DOHH2 (cell line): Measurements from ENCODE around the gene NATD1.

Experiments
- H3F3A ChIP-seq: fragments of 200-600 bp; sonication (generic), shearing (Covaris generic); 2 replicates; pipeline ENCODE4 v1.6.0; 2016; ENCODE audit warnings: antibody characterized with exemption, mild to moderate bottlenecking; ENCODE audit not compliant: control insufficient read depth, insufficient read depth
- H3K27ac ChIP-seq: fragments of 200-600 bp; sonication (generic); 2 replicates; pipeline ENCODE4 v1.5.1; 2014; ENCODE audit warnings: low read depth, mild to moderate bottlenecking, low read length, moderate library complexity
- H3K27me3 ChIP-seq: fragments of 200-600 bp; sonication (generic); 2 replicates; pipeline ENCODE4 v1.6.1; 2014; ENCODE audit warnings: mild to moderate bottlenecking, low read length, mixed read lengths; ENCODE audit not compliant: control insufficient read depth
- H3K36me3 ChIP-seq: fragments of 200-600 bp; sonication (generic); 2 replicates; pipeline ENCODE4 v1.6.1; 2014; ENCODE audit warnings: mild to moderate bottlenecking, low read length, moderate library complexity, mixed read lengths; ENCODE audit not compliant: control insufficient read depth
- H3K4me1 ChIP-seq: fragments of 200-600 bp; sonication (generic); 2 replicates; pipeline ENCODE4 v1.6.1; 2014; ENCODE audit warnings: mild to moderate bottlenecking, low read length, mixed read lengths; ENCODE audit not compliant: control insufficient read depth
- H3K4me2 ChIP-seq: fragments of 200-600 bp; sonication (generic); 2 replicates; pipeline ENCODE4 v1.6.0; 2014; ENCODE audit warnings: mild to moderate bottlenecking, low read length, moderate library complexity
- H3K4me3 ChIP-seq: fragments of 200-600 bp; sonication (generic); 2 replicates; pipeline ENCODE4 v1.5.1; 2014; ENCODE audit warnings: mild to moderate bottlenecking, low read length, mixed read lengths
- H3K79me2 ChIP-seq: fragments of 200-600 bp; sonication (generic); 2 replicates; pipeline ENCODE4 v1.6.1; 2014; ENCODE audit warnings: mild to moderate bottlenecking, low read length, mixed read lengths; ENCODE audit not compliant: control insufficient read depth
- H3K9me2 ChIP-seq: fragments of 200-600 bp; sonication (generic); replicated peaks from 2 replicates; pipeline ENCODE4 v1.6.1; 2014; ENCODE audit warnings: mild to moderate bottlenecking, low read length, mixed read lengths; ENCODE audit not compliant: control insufficient read depth
- H3K9me3 ChIP-seq: fragments of 200-600 bp; sonication (generic); 2 replicates; pipeline ENCODE4 v1.6.1; 2014; ENCODE audit warnings: antibody characterized with exemption, low read length, mixed read lengths; ENCODE audit not compliant: control insufficient read depth, insufficient read depth
- H4K20me1 ChIP-seq: fragments of 200-600 bp; sonication (generic); 2 replicates; pipeline ENCODE4 v1.6.0; 2014; ENCODE audit warnings: low read depth, mild to moderate bottlenecking, antibody characterized with exemption, low read length, moderate library complexity; ENCODE audit not compliant: control insufficient read depth, insufficient read depth
- CTCF ChIP-seq: fragments of 200-600 bp; sonication (generic); IDR thresholded peaks from one replicate; pipeline ENCODE4 v1.5.1; 2014; ENCODE audit warnings: antibody characterized with exemption, mild to moderate bottlenecking, low read depth, low read length; ENCODE audit not compliant: poor library complexity, severe bottlenecking
- EZH2phosphoT487 ChIP-seq: fragments of 200-600 bp; sonication (generic); IDR thresholded peaks from 2 replicates; pipeline ENCODE4 v1.6.1; 2017; ENCODE audit warnings: borderline replicate concordance, mild to moderate bottlenecking, antibody characterized with exemption, low read length, moderate library complexity, mixed read lengths

NATD1 gene

GRCh38 chr17:21269394-21269793 lies 16.2 kb upstream of the NATD1 start:
- Histone ChIP-seq H3K4me1 (peaks cover 15% of the 10 kb centered on the region), H4K20me1 (no peaks in the 10 kb centered on the region), H3K9me3 (no peaks in the 10 kb centered on the region), H3K4me2 (no peak overlapping the region), H3K9me2 (no peaks in the 10 kb centered on the region), H3K79me2 (no peaks in the 10 kb centered on the region), H3F3A (no peaks in the 10 kb centered on the region), H3K27me3 (no peaks in the 10 kb centered on the region), H3K4me3 (no peak overlapping the region), H3K36me3 (no peaks in the 10 kb centered on the region), H3K27ac (no peak overlapping the region)
- TF ChIP-seq EZH2phosphoT487: no peak
- no peak for TF ChIP-seq CTCF

GRCh38 chr17:21268596-21269188 lies 15.5 kb upstream of the NATD1 start:
- Histone ChIP-seq H3K36me3 (no peaks in the 10 kb centered on the region), H4K20me1 (no peaks in the 10 kb centered on the region), H3K4me3 (no peak overlapping the region), H3K4me2 (no peak overlapping the region; the same call in 1 of the 2 replicates), H3F3A (no peaks in the 10 kb centered on the region), H3K9me2 (no peaks in the 10 kb centered on the region), H3K27me3 (no peaks in the 10 kb centered on the region), H3K27ac (no peak overlapping the region), H3K4me1 (peaks cover 14% of the 10 kb centered on the region), H3K79me2 (no peaks in the 10 kb centered on the region), H3K9me3 (no peaks in the 10 kb centered on the region)
- TF ChIP-seq CTCF (no peak), EZH2phosphoT487 (no peak)

GRCh38 chr17:21263376-21263775 lies 10.2 kb upstream of the NATD1 start:
- H3K27me3 ChIP-seq: no peaks in the 10 kb centered on the region
- H4K20me1 ChIP-seq: no peaks in the 10 kb centered on the region
- H3K79me2 ChIP-seq: no peaks in the 10 kb centered on the region
- peaks cover 13% of the 10 kb centered on the region for H3K4me1 ChIP-seq
- no peak overlapping the region for H3K4me3 ChIP-seq
- TF ChIP-seq CTCF: no peak
- no peak for TF ChIP-seq EZH2phosphoT487
- H3K9me3 ChIP-seq: no peaks in the 10 kb centered on the region
- H3K27ac ChIP-seq: no peak overlapping the region
- H3K9me2 ChIP-seq: no peaks in the 10 kb centered on the region
- no peak overlapping the region for H3K4me2 ChIP-seq
- no peaks in the 10 kb centered on the region for H3F3A ChIP-seq
- H3K36me3 ChIP-seq: no peaks in the 10 kb centered on the region
